Endodermal cell (in vitro differentiated cells): ENCODE data around the gene CCDC77. TPM values are rescaled to one million over a fixed set of nuclear protein-coding genes. Genes with fewer than 3 reads are reported as not detected.

Source experiments
- DNase-seq: peaks from one replicate; pipeline ENCODE4 v3.0.0-alpha.2; 2017
- H3K27ac ChIP-seq: 2 replicates; pipeline ENCODE4 v1.5.1; 2013; ENCODE audit warnings: mild to moderate bottlenecking, low read depth, low read length, moderate library complexity
- H3K27me3 ChIP-seq: 2 replicates; pipeline ENCODE4 v1.6.1; 2013; ENCODE audit warnings: mild to moderate bottlenecking, low read length, moderate library complexity; ENCODE audit not compliant: insufficient read depth, control insufficient read depth, poor library complexity, severe bottlenecking
- H3K36me3 ChIP-seq: 2 replicates; pipeline ENCODE4 v1.7.0; 2013; ENCODE audit warnings: mild to moderate bottlenecking, low read length, moderate library complexity; ENCODE audit not compliant: control insufficient read depth, insufficient read depth
- H3K4me1 ChIP-seq: one replicate; pipeline ENCODE4 v1.7.0; 2013; ENCODE audit warnings: low read length; ENCODE audit not compliant: control insufficient read depth, insufficient read depth
- H3K4me3 ChIP-seq: 2 replicates; pipeline ENCODE4 v1.5.1; 2013; ENCODE audit warnings: mild to moderate bottlenecking, low read length, moderate library complexity
- H3K9ac ChIP-seq: 2 replicates; pipeline ENCODE4 v1.6.1; 2013; ENCODE audit warnings: mild to moderate bottlenecking, low read length, moderate library complexity; ENCODE audit not compliant: poor library complexity, severe bottlenecking; ENCODE audit errors: extremely low read depth
- H3K9me3 ChIP-seq: 2 replicates; pipeline ENCODE4 v1.6.1; 2013; ENCODE audit warnings: mild to moderate bottlenecking, low read length, moderate library complexity; ENCODE audit not compliant: control insufficient read depth
- H3K27ac Mint-ChIP-seq: 2 replicates; pipeline ENCODE4 v1.8.0; 2020; ENCODE audit warnings: mixed read lengths
- H3K27me3 Mint-ChIP-seq: 2 replicates; pipeline ENCODE4 v1.8.0; 2021; ENCODE audit warnings: mild to moderate bottlenecking, mixed read lengths; ENCODE audit not compliant: insufficient read depth
- H3K36me3 Mint-ChIP-seq: 2 replicates; pipeline ENCODE4 v1.8.0; 2020; ENCODE audit warnings: low read depth, mixed read lengths
- H3K4me1 Mint-ChIP-seq: 2 replicates; pipeline ENCODE4 v1.8.0; 2020; ENCODE audit warnings: mixed read lengths
- H3K4me3 Mint-ChIP-seq: 2 replicates; pipeline ENCODE4 v1.8.0; 2020; ENCODE audit warnings: mild to moderate bottlenecking, moderate library complexity, mixed read lengths
- H3K9me3 Mint-ChIP-seq: 2 replicates; pipeline ENCODE4 v1.8.0; 2020; ENCODE audit warnings: mild to moderate bottlenecking, mixed read lengths
- CTCF ChIP-seq: fragments of 200-600 bp; sonication (generic); conservative IDR thresholded peaks from 2 replicates; pipeline ENCODE4 v1.5.0; 2021; ENCODE audit warnings: antibody characterized with exemption, mild to moderate bottlenecking
- WGBS, 2 experiments: methylation state at CpG; one replicate each; pipeline versions ENCODE4 v1.1.5 to v1.1.7; 2013; ENCODE audit warnings: missing lambda C conversion rate in 2 of 2, mixed read lengths in 1 of 2; ENCODE audit not compliant: insufficient coverage in 1 of 2, insufficient read length in 1 of 2; 5-methylcytosine and 5-hydroxymethylcytosine counted together
- total RNA-seq, 2 donors: library from RNA; stranded (reverse); fragmentation: NEBNext Ultra II Directional in 1 of 2; extraction: Animal tissue kit (Norgen Biotek cat#: 25700) in 1 of 2; gene quantifications; 2 replicates in 1 of 2; 3 replicates in 1 of 2; pipeline ENCODE4 v1.2.1, GENCODE V29; 2021

The CCDC77 gene
- total RNA-seq, 2 donors from 2014 or later: 26.4 to 39.1 TPM

- TF ChIP-seq CTCF: peak; percentile 98
- H3K9me3 ChIP-seq: no peaks in the 10 kb centered on the region
- no peak overlapping the region for H3K27ac ChIP-seq
- peaks cover 42% of the 10 kb centered on the region for H3K36me3 Mint-ChIP-seq
- no peaks in the 10 kb centered on the region for H3K4me1 Mint-ChIP-seq
- no peak overlapping the region for H3K9ac ChIP-seq
- H3K27me3 ChIP-seq: no peaks in the 10 kb centered on the region
- H3K27me3 Mint-ChIP-seq: no peaks in the 10 kb centered on the region
- no peaks in the 10 kb centered on the region for H3K4me1 ChIP-seq
- H3K4me3 ChIP-seq: no peak overlapping the region
- H3K4me3 Mint-ChIP-seq: no peak overlapping the region
- H3K36me3 ChIP-seq: peaks cover 41% of the 10 kb centered on the region
- 59 to 66% methylated on average over 10 to 16 of the region's 16 CpGs for WGBS, 2 experiments
- no peak overlapping the region for H3K27ac Mint-ChIP-seq
- no peaks in the 10 kb centered on the region for H3K9me3 Mint-ChIP-seq
- peak; percentile 94 for DNase-seq
These were observed 40.9 kb downstream of the CCDC77 start for GRCh38 chr12:442235-442884.

- no peak overlapping the region for H3K9ac ChIP-seq
- no peak overlapping the region for H3K4me3 ChIP-seq
- no peak for TF ChIP-seq CTCF
- no peak overlapping the region for H3K27ac Mint-ChIP-seq
- H3K36me3 Mint-ChIP-seq: peaks cover 4% of the 10 kb centered on the region
- H3K36me3 ChIP-seq: peaks cover 4% of the 10 kb centered on the region
- WGBS, 2 experiments: 93% methylated on average over 1 of the region's 1 CpG; no CpG with 5 or more reads in 1 of the 2 experiments
- H3K27me3 Mint-ChIP-seq: no peaks in the 10 kb centered on the region
- no peak overlapping the region for H3K4me3 Mint-ChIP-seq
- H3K27ac ChIP-seq: no peak overlapping the region
- H3K27me3 ChIP-seq: no peaks in the 10 kb centered on the region
- H3K4me1 Mint-ChIP-seq: peaks cover 17% of the 10 kb centered on the region
- H3K4me1 ChIP-seq: peaks cover 6% of the 10 kb centered on the region
- no peak for DNase-seq
- H3K9me3 ChIP-seq: no peaks in the 10 kb centered on the region
- peaks cover 8% of the 10 kb centered on the region for H3K9me3 Mint-ChIP-seq
These were observed 45.7 kb downstream of the CCDC77 start for GRCh38 chr12:447141-447540.

GRCh38 chr12:449203-449602 is 47.8 kb downstream of the CCDC77 start:
- Mint-ChIP-seq H3K4me3 (no peak overlapping the region), H3K27me3 (no peaks in the 10 kb centered on the region), H3K4me1 (peaks cover 17% of the 10 kb centered on the region), H3K36me3 (peaks cover 2% of the 10 kb centered on the region), H3K27ac (no peak overlapping the region), H3K9me3 (peaks cover 21% of the 10 kb centered on the region)
- H3K4me1 ChIP-seq: peaks cover 6% of the 10 kb centered on the region
- no peak for TF ChIP-seq CTCF
- H3K4me3 ChIP-seq: no peak overlapping the region
- 77 to 81% methylated on average over 3 to 4 of the region's 4 CpGs for WGBS, 2 experiments
- H3K27ac ChIP-seq: no peak overlapping the region
- H3K9me3 ChIP-seq: peaks cover 8% of the 10 kb centered on the region
- DNase-seq: no peak
- no peak overlapping the region for H3K9ac ChIP-seq
- no peaks in the 10 kb centered on the region for H3K27me3 ChIP-seq
- H3K36me3 ChIP-seq: no peaks in the 10 kb centered on the region
